Tibial artery (tissue), 4 donors: ENCODE measurements around the gene TUNAR.
A peak's percentile ranks its signal among the peaks of the same experiment; 100 is the strongest.

Experiments
- DNase-seq, 2 donors: peaks; one replicate each; pipeline ENCODE4 v3.0.0-alpha.2; 2019
- H3K27ac ChIP-seq, 2 donors: fragments of 200-600 bp; sonication (generic) in 1 of 2; 1 replicate in 1 of 2; 2 replicates in 1 of 2; pipeline ENCODE4 v1.5.1; 2018 to 2019; ENCODE audit warnings: mild to moderate bottlenecking in 1 of 2
- H3K27me3 ChIP-seq, 2 donors: fragments of 200-600 bp; sonication (generic) in 1 of 2; one replicate each; pipeline versions ENCODE4 v1.5.1 to v1.6.0; 2016 to 2019
- H3K36me3 ChIP-seq, 3 donors: fragments of 200-600 bp; sonication (generic) in 2 of 3; one replicate each; pipeline ENCODE4 v1.5.1; 2016 to 2019; ENCODE audit warnings: mild to moderate bottlenecking in 2 of 3
- H3K4me1 ChIP-seq, 4 donors: fragments of 200-600 bp; sonication (generic) in 2 of 4; 1 replicate in 3 of 4; 2 replicates in 1 of 4; pipeline ENCODE4 v1.5.1; 2016 to 2019
- H3K4me3 ChIP-seq, 2 donors: fragments of 200-600 bp; sonication (generic) in 1 of 2; 1 replicate in 1 of 2; 2 replicates in 1 of 2; pipeline ENCODE4 v1.5.1; 2018 to 2019; ENCODE audit warnings: mild to moderate bottlenecking in 2 of 2
- H3K9me3 ChIP-seq, 3 donors: fragments of 200-600 bp; sonication (generic) in 1 of 3; one replicate each; pipeline ENCODE4 v1.5.1; 2016 to 2019
- intact Hi-C: fragments of 100-400 bp; cut with DNase I; formaldehyde crosslinking; loops from one replicate; pipeline ENCODE4 v1.15.0; 2023; ENCODE audit warnings: low total_unique reads
- TF ChIP-seq, protein P1 (sequence below), 2 experiments: fragments of 200-600 bp in 1 of 2; fragments of 450-650 bp in 1 of 2; IDR thresholded peaks; one replicate each; pipeline ENCODE4 v1.5.1; 2017 to 2019; ENCODE audit warnings: antibody characterized with exemption in 2 of 2, mild to moderate bottlenecking in 1 of 2, moderate library complexity in 1 of 2

Gene TUNAR

DNA sequence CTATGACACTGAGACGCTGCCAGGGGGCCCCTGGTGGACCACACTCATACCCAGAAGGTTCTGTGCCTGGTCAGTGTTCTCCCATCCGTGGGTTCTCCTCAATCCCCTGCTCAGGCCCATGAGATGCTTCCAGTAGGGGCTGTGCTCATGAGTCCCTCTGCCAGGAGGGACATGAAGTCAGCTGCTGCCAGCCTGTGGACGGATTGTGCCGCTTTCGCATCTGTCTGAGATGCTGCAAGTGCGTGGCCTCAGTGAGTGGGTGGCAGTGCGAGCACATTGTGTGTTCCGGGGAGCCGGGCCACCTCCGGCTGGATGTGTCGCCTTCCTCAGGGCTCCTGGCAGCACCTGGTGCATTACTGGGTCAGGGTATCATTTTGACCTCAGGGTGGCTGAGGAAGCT is 15.5 kb downstream of the TUNAR start:
- Histone ChIP-seq H3K27me3 (peaks cover 0 to 7% of the 10 kb centered on the region in 2 donors), H3K36me3 (no peaks in the 10 kb centered on the region), H3K9me3 (no peaks in the 10 kb centered on the region), H3K27ac (no peak overlapping the region), H3K4me1 (no peaks in the 10 kb centered on the region), H3K4me3 (no peak overlapping the region)
- TF ChIP-seq, protein P1, sequence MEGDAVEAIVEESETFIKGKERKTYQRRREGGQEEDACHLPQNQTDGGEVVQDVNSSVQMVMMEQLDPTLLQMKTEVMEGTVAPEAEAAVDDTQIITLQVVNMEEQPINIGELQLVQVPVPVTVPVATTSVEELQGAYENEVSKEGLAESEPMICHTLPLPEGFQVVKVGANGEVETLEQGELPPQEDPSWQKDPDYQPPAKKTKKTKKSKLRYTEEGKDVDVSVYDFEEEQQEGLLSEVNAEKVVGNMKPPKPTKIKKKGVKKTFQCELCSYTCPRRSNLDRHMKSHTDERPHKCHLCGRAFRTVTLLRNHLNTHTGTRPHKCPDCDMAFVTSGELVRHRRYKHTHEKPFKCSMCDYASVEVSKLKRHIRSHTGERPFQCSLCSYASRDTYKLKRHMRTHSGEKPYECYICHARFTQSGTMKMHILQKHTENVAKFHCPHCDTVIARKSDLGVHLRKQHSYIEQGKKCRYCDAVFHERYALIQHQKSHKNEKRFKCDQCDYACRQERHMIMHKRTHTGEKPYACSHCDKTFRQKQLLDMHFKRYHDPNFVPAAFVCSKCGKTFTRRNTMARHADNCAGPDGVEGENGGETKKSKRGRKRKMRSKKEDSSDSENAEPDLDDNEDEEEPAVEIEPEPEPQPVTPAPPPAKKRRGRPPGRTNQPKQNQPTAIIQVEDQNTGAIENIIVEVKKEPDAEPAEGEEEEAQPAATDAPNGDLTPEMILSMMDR (IDR thresholded peaks at IDR 0.05) = no peak
- intact Hi-C loops = no loop called here
- DNase-seq = no peak

DNA sequence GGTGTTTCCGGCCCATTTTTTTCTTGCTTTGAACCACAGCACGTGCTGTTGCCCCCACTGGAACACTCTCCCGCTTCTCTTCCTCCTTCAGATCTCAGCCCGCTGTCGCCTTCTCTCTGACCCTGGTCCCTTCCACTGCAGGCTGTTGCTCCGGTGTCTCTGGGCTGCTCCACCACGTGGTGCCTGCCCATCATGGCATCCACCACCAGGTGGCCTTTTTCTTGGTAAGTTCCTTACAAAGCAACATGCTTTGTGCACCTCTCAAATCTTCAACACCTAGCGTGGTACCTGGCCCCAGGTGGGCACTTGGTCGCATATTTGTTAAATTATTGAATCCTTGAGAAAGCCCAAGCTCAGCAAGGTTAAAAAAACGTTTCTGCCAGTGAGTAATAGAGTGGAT is 19.1 kb downstream of the TUNAR start:
- H3K36me3 ChIP-seq = no peaks in the 10 kb centered on the region
- no peaks in the 10 kb centered on the region for H3K9me3 ChIP-seq
- TF ChIP-seq, protein P1 (IDR thresholded peaks at IDR 0.05) = peak in 1 of 2 experiments; percentile 4
- peaks cover 0 to 7% of the 10 kb centered on the region in 2 donors for H3K27me3 ChIP-seq
- intact Hi-C loops = no loop called here
- no peaks in the 10 kb centered on the region for H3K4me1 ChIP-seq
- no peak for DNase-seq
- H3K27ac ChIP-seq = no peak overlapping the region
- no peak overlapping the region for H3K4me3 ChIP-seq

DNA sequence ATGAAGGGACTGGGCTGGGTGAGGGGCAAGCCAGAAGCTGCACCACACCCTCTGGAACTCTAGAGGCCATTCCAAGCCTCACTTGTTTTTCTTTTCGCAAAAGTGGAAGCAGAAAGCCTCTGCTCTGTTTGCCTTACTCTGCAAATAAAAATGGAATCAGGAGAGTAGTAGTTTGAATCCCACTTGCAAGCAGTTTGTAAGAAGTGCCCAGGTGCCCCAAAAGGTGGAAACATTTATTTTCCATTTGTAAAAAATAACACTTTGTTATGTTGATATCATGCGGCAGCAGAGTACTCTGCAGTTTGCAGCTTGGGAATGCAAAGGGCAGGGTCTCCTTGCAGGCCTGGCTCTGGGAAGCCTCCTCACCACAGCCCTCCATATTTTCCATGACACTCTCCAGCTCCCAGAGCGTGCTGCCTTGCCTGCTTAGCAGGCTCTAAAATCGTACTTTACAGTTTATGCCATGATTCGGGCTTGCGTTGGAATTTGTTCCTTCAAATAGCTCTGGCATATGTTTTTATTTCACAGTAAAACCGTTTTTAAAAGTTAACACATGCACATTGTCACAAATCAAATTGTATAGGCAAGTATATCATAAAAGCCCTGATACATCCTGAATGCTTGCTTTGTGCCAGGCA is 20.0 kb downstream of the TUNAR start:
- intact Hi-C loops = no loop called here
- peaks cover 0 to 7% of the 10 kb centered on the region in 2 donors for H3K27me3 ChIP-seq
- TF ChIP-seq, protein P1 (IDR thresholded peaks at IDR 0.05) = no peak

DNA sequence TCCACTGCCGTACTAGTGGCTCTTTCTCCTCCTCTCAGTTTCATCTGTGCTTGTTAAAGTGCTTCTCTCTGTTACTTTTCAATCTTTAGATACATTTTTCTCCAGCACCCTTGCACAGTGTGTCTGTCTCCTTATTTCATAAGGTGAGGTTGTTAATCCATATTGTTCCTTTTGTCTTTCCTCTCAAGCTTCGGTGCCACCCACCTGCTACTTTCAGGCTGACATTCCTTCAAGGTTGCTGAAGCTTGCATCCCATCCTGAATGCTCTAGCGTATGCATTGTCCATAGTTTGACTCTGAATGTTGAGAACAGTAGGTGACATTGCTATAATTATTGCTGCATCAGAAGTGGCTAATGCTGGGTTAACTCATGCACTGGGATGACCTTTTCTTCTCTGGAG is 20.6 kb downstream of the TUNAR start:
- Histone ChIP-seq H3K27me3 (peaks cover 0 to 7% of the 10 kb centered on the region in 2 donors), H3K27ac (no peak overlapping the region), H3K36me3 (no peaks in the 10 kb centered on the region), H3K9me3 (no peaks in the 10 kb centered on the region), H3K4me1 (no peaks in the 10 kb centered on the region), H3K4me3 (no peak overlapping the region)
- intact Hi-C loops = no loop called here
- TF ChIP-seq, protein P1 (IDR thresholded peaks at IDR 0.05) = no peak
- no peak for DNase-seq

More for the DNA sequence above, 20.0 kb downstream of the TUNAR start:
- Histone ChIP-seq H3K36me3 (no peaks in the 10 kb centered on the region), H3K9me3 (no peaks in the 10 kb centered on the region), H3K4me1 (no peaks in the 10 kb centered on the region), H3K4me3 (no peak overlapping the region), H3K27ac (no peak overlapping the region)
- no peak for DNase-seq

DNA sequence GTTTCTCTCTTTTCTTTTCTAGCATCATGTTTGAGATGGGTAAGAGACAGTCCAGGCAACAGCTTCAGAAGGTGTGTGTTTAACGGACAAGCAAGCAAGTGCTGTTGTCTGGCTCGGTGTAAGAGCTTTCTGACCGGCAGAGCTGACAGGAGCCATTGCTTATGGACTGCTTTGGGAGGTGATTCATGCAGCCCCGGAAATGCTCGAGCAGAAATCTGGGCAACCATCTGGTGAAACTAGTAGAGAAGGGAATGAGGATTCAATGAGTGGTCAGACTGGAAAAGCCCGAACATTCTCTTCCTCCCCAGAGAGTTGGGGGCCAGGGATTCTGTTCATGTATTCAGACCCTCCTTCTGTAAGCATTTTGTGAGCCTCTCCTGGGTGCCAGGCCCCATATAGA is 24.4 kb downstream of the TUNAR start:
- Histone ChIP-seq H3K9me3 (no peaks in the 10 kb centered on the region), H3K27ac (no peak overlapping the region), H3K27me3 (peaks cover 0 to 5% of the 10 kb centered on the region in 2 donors), H3K4me3 (no peak overlapping the region), H3K36me3 (no peaks in the 10 kb centered on the region), H3K4me1 (no peaks in the 10 kb centered on the region)
- no peak for DNase-seq
- TF ChIP-seq, protein P1 (IDR thresholded peaks at IDR 0.05) = no peak
- intact Hi-C loops = no loop called here
